HG02840 (cell line): ENCODE data around the gene CFL2.
"Not testable (repeated sequence)": the region's sequence is repeated elsewhere in the genome, so short reads cannot be mapped to it uniquely, and the experiment has no call there.

Experiments used
- ATAC-seq: cut with Tn5 transposase; IDR thresholded peaks from one replicate; pipeline ENCODE4 v1.9.1; 2021; ENCODE audit warnings: mild to moderate bottlenecking, moderate library complexity, moderate number of reproducible peaks; ENCODE audit not compliant: unreplicated experiment, low FRiP score

The CFL2 gene

DNA sequence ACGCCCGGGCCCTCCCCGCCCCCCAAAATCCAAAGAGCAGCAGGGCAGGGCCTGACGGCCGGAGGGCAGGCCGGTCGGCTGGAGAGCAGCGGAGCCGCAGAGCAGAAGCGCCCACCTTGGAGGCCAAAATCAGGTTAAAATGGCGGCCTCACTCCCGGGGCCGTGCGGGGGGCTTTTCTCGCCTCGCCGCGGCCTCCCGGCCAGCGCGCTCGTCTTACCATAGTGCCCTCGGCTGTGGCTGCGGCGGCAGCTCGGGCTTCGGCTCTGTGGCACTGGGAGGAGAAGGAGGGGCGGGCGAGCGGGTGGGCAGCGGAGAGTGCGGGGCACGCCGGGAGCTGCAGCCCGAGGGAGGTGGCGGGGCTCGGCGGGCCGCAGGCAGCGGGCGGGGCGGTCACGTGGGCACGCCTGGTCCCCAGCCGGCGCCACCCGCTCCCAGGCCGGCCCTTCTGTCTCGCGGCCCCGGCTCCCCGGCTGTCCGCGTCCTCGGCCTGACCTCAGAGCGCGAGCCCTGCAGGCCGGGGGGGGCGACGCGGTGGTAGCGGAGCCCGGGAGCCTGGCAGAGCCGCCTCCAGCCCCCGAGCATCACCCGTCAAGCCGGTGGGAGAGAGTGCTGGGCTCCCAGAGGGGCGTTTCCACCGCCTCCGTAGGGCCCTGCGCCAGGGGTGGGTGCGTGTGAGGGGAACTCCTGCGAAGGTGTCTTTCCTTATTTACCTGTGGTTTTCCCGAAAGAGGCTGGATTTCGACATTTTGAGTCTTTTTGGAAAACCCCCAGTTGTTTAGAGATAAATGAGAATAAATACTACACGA is at the start of gene CFL2:
TSS of gene CFL2 (minus strand) at position 274 of the 807 bp plus-strand sequence. CDS start at position 221, 53 bp downstream.
- ATAC-seq: peak; percentile 85

DNA sequence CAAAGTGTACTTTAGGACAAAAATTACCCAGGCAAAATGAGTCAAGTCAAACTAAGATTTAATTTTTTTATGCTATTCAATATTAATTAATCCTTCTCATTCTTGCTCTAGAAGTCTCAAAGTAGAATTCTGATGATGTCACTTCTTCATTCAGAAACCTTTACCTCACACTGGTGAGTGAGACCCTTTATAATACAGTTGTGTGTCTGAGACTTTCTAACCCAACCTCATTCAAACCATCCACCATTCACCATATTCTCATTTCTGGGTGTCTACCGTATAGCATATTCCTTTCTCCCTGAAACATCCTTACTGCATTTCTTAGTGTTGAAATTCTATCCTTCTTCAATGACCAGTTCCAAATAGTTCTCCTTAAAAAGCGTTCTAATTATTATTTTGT is 40.8 kb upstream of the CFL2 start:
- no peak for ATAC-seq

DNA sequence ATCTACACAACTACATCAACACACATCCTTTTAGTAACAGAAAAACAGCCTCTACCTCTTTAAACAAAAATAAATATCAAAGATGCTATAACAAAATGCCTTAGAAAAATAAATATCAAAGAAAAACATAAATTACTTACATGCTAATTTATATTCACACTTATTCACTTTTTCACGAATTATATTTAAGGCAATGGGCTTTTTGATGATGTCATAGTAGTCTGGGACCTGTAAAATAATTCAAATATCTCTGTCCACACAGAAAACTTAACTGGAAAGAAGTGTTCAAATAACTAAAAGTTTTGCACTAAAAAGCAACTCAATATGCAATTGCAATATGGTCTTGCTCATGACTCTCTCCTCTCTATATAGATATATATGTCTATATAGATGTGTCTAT is 40.3 kb upstream of the CFL2 start:
- no peak for ATAC-seq

DNA sequence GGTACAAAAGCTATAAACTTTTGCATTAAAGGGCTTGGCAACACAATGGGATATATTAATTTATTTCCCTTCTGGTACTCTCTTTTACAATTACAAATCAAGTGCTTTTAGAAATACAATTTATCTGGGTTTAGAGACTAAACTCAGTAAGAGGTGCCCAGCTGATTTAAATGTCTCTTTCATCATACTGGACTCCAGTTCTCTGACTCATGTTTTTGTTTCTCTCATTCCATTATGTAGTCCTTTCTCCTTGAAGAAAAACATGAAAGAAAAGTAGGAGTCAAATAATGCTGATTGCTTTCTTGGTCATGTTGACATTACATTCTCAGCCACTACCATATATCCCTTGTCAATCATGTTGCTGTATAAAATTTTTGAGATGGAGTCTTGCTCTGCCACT is 36.3 kb upstream of the CFL2 start:
- ATAC-seq: no peak

DNA sequence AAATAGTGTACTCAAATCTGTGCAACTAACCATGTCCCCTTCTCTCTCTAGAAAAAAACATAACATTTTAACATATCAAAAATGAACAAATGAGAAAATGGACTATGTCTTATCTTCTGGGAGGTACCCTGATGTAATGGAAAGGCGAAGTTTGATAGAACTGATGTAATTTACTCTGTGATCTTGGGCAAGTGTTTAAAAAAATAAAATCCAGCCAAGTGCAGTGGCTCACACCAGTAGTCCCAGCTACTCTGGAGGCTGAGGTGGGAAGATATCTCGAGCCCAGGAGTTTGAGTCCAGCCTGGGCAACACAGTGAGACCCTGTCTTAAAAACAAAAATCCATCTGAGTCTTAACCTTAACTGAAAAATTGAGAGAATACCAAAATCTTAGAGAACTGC is 35.8 kb upstream of the CFL2 start:
- no peak for ATAC-seq

DNA sequence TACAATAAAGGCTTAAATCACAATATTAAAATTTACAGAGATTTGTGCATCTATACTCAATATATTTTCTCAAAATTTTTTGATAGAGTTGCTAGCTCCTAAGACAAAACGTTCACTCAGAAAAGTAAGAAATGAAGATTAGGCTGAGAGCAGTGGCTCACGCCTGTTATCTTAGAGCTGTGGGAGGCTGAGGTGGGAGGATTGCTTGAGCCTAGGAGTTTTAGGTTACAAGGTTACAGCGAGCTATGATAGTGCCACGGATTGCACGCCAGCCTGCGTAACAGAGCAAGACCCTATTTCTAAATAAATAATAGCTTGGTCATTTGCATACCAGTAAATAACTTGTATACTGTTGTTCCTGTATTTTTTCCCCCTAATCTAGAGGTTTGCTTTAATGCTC is 35.0 kb upstream of the CFL2 start:
- ATAC-seq: no peak

DNA sequence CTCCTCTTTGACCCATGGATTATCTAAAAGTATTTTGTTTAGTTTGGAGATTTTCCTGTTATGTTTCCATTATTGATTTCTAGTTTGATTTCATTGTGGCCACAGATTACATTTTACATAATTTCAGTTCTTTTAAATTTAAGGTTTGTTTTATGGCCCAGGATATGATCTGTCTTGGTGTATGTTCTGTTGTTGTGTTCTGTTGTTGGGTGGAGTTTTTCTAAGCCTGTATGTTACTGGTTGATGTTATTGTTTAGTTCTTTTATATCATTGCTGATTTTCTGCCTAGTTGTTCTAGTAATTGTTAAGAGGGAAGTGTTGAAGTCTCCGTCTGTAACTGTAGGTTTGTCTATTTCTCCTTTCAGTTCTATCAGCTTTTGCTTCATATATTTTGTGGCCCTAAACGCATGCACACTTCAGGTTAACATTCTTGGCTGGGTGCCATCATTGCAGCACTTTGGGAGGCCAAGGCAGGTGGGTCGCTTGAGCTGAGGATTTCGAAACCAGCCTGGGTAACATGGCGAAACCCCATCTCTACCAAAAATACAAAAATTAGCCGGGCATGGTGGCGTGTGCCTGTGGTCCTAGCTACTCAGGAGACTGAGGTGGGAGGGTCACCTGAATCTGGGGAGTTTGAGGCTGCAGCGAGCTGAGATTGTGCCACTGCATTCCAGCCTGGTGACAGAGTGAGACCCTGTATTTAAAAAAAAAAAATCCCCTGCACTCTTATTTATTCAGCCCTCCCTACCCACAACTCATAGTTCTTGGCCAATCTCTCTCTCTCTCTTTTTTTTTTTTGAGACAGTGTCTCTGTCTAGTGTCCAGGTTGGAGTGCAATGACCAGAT is 28.1 kb upstream of the CFL2 start:
- ATAC-seq: no peak

DNA sequence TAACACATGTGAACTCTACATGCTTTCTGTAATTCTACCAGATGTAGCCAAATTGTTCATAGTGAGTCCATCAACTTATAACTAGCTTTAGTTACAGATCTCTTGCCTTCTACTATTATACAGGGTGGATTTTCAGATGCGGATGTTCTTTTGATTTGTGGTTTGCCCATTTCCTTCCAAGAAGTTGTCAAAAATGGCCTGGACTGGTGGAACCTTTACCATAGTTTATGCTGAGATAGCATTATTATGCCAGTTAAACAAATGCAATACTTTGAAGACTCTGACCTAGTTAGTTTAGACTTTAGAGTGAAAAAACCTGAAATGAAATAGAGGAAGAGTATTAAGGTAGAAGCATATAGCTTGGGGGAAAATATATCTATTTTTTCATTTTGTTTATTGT is 27.4 kb upstream of the CFL2 start:
- ATAC-seq: no peak

DNA sequence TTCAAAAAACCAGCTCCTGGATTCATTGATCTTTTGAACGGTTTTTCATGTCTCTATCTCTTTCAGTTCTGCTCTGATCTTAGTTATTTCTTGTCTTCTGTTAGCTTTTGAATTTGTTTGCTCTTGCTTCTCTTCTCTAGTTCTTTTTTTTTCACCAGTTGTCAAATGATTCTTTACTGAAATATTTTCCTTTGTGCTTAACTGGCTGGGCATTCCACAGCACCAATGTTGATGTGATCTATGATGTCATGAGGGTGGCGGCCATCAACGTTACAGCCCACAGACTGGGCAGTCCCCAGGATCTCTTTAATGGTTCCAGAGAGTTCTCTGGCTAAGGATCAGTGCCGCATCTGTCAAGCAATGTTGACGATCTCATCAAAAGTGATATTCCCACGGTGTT is 25.7 kb upstream of the CFL2 start:
- not testable (repeated sequence) for ATAC-seq

DNA sequence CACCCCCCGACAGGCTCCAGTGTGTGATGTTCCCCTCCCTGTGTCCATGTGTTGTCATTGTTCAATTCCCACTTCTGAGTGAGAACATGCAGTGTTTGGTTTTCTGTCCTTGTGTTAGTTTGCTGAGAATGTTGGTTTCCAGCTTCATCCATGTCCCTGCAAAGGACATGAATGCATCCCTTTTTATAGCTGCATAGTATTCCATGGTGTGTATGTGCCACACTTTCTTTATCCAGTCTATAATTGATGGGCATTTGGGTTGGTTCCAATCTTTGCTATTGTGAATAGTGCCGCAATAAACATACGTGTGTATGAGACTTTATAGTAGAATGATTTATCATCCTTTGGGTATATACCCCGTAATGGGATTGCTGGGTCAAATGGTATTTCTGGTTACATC is 22.7 kb upstream of the CFL2 start:
- ATAC-seq: not testable (repeated sequence)

DNA sequence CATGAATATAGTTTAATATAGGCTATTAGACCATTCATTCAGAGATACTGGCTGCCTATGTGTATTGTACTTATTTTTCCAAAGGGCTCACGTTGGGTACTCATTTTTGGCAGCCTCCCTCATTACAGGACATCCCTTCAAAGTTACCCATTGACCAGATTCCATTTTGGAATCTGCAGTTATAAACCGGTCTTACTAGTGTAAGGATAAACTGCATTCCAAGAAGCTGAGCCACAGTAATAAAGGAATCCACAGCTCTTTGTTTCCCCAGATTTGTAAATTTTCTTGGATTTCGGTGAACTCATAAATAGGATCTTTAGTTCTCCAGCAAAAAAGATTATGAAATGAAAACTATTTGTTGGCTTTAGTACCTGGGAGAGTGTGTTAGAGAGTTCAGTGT is 18.9 kb upstream of the CFL2 start:
- ATAC-seq: no peak

DNA sequence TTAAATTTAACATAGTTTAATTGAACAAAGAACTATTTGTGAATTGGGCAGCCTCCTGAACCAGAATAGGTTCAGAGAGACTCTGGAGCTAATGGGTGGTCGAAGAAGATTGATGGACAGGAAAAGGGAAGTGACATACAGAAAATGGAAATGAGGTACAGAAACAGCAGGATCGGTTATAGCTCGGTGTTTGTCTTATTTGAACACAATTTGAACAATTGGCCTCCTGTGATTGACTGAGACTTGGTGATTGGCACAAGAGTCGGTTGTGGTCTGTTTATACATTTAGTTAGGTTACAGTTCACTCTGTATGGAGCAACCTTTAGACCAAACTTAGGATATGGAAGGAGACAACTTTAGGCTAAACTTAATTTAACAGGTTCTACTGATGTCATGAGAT is 18.4 kb upstream of the CFL2 start:
- ATAC-seq: no peak

DNA sequence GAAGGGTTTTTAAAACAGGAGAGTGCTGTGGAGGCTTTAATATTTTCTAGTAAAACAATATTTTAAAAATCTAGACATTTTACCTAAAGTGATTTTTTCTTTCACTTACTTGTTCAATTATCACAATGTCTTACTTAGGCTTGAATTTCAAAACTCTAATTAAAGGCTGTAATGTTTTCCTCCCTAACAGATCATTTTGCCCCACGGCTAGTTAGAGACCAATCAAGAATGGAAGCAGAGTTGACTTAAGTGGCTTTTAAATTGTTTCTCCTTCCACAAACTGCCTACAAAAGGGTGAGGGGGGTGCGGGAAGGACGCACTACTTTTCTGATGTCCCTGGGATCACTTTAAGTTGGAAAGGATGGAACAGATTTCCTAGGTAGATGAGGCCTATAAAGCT is 9.5 kb upstream of the CFL2 start:
- no peak for ATAC-seq

DNA sequence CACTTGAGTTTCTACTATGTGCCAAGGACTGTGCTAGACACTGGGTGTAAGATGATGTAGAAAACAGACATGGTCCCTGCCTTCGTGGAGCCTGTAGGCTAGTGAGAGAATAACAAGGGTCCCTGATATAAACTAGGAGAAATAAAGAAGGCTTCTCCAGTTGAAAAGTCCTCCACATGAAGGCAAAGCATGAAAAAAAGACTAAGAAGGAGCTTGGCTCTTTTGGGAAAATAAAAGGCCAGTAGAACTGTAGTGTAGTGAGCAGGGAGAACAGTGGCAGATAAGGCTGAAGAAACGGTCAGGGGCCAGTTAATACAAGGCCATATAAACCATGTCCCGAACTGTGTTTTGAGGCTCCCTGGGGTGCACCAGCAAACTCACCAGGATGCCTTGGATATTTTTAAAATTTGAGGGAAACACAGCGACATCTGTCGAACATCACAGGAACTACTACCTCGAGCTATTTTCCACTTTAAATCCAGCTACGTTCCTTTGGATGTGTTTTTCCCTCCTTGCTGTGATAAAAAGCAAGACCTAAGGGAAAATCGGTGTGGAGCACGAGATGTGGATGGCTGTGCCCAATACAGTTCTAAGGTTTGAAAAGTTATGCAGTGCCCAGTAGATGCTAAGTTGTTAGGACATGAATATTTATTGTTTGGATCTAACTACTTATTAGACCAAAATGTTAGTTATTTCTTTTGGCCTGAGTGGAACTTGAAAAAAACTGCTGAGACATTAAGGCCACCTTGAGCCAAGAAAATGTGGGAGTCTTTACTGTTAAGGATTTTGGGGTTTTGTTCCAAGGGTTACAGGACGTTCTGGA is 8.5 kb upstream of the CFL2 start:
- no peak for ATAC-seq

DNA sequence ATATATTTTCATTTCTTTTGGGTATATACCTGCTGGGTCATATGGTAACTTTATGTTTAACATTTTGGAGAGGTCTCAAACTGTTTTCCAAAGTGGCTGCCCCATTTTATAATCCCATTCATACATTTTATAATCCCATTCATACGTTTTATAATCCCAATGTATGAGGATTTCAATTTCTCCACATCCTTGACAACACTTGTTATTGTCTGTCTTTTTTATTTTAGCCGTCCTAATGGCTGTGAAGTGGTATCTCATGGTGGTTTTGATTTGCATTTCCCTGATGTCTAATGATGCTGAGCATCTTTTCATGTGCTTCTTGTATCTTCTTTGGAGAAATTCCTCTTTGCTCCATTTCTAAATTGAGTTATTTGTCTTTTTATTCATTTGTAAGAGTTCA is 6.7 kb upstream of the CFL2 start:
- ATAC-seq: no peak

DNA sequence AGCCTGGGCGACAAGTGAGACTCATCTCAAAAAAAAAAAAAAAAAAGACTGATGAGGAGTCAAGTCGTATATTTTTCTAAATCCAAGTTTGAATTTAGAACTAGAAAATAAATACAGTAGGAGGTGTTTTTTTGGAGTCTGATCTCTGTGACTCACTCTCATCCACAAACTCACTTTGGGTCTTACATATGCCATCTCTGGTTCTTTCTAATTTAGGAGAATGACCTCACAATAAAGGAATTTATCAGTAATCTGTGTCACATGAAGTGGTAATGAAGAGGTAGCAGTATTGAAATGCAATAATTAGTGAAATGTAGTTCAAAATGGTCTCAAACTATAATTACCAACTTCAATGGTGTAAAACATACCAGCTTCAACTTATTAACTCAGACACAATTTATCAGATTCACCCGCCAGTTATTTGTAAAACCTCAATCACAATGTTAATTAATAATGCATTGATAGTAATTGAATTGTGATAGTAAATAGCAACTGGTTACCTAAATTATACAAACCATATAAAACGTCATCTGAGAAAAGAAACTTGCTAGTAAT is 4.4 kb upstream of the CFL2 start:
- ATAC-seq: no peak

DNA sequence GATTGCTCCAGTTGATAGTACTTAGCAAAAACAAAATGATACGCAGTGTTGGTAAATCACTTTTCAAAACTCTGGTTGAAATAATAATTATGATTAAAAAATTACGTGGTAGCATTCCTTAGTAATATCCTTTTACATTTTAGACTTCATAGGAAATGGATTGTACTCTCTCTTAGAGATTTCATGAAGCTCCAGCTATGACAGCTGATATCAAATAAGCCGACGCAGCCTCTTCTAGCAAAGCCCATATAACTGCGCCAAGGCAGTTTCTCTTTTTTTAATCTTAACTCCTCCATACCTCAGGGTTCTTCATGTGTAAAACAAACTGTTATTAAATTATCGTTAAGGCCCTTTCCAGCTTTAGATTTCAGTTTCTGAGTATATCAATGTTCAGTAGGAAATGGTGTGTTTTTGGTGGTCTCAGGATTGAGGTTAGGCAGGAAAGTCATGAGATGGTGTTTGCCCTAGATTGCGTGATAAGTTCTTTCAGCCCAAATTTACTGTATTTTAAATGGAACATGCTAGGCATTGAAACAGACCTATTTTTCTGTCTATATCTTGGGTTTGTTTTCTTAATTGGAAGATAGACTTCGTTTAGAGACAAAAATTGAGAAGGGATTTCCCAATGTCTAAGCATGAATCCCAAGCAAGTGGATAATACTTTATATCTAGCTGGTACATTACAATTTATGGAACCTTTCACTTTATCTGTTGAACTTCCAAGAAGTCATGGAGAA is 902 bp upstream of the CFL2 start:
- ATAC-seq: no peak

DNA sequence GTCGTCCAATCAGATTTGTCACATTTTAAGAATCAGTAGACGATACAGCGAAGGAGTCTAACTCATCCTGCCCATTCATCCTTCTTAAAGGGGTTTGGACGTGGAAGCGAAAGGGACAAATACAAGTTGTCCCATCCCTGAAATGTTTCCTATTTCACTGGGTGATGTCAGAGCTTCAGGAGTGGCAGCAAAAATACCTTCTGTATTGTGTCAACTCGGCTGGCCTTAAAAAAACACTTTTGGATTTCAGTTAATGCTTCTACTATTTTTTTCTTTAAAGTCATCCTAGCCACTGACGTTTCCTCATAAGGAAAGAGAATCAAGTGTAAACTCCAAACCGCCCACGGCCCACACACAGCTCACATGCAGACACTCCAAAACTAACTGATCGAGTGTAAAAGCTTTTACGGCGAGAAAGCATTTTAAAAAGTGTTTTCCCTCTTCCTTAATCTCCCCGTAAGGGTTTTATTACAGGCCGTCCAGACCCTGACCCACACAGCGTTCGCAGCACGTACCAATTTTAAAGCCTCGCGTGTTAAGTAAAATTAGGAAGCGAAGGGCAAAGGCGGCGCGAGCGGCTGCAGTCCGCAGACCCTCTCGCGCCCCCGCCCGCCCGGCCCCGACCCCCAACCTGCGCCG is 593 bp downstream of the CFL2 start:
- ATAC-seq: peak; percentile 1

DNA sequence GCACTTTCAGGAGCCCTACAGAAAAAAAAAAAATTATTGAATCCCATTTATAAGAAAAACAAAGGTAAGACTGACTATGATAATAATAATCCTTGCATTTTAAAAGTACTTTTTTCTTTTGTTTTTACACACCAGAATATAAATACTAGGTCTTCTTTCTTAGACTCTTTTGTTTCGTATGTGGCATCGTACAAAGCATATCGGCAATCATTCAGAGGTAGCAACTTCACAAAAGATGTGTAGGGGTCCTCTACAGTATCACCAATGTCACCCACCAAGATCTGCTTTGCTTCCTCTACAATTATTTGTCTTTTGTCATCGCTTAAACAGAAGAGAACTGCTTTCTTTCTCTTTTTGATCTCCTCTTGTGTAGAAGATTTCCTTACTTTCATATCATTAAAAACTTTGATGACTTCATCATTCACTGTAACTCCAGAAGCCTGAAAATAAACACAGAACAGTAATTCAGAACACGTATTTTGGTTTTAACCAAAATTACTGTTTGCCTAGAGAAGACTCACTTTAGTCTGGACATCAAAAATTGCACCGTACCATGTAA is 1.2 kb downstream of the CFL2 start:
- no peak for ATAC-seq
